Body of pancreas (tissue), 4 donors: ENCODE data around the gene VMAC.

Experiments used
- CTCF ChIP-seq, 7 experiments: fragments of 450-650 bp in 4 of 7; fragments of 200-600 bp in 3 of 7; sonication (generic) in 3 of 7; IDR thresholded peaks; one replicate each; pipeline ENCODE4 v1.5.1; 2016 to 2019; ENCODE audit warnings: antibody characterized with exemption in 7 of 7
- POLR2A ChIP-seq, 3 donors: fragments of 450-650 bp; IDR thresholded peaks; one replicate each; pipeline ENCODE4 v1.6.1; 2016; ENCODE audit warnings: antibody characterized with exemption in 3 of 3, mild to moderate bottlenecking in 2 of 3

DNA sequence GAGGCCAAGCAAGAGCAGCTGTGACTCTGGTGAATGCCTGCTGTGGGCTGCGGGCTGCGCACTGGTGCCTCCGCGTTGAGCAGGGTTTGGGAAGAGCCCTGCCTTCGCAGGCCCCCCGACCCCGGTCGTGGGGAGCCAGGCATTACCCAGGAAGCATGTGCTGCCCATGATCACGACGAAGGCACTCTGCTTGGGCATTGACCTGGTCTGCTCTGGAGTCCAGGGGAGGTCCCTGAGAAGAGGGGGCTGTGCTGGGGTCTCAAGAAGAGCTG lies 54.1 kb downstream of the VMAC start:
- TF ChIP-seq CTCF (IDR thresholded peaks at IDR 0.05), result no peak
- TF ChIP-seq POLR2A (IDR thresholded peaks at IDR 0.05), result no peak
